Measurements from ENCODE around the gene AP3D1.

AP3D1 gene

DNA sequence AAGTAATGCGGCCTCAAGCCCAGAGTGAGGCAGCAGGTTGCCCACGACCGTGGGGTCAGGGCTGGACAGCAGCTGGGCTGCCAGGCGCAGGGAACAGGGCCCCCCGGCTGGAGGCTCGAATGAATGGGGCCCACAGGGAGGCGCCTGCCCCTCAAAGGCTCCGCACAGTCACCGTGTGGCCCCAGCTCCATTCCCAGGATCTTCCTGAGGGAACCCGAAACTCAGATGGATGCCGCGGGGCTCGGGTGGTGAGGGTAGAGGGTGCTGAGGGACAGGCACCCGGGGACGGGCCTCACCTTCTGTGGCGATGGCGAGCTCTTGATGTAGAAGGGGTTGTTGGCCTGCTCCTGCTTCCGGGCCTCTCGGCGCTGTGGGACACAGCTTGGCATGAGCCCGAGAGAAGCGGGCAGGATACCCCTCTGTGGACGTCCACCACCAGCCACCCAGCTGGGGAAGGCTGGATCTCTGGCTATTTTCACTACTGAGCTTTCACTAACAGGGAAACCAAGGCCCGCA lies 35.4 kb downstream of the AP3D1 start:
- in situ Hi-C loops (cut with MboI; ENCODE audit: low sequenced_read_pairs, unreplicated experiment): no loop called here
- no peak for DNase-seq (ENCODE audit: low spot score)
- TF ChIP-seq, protein P1, sequence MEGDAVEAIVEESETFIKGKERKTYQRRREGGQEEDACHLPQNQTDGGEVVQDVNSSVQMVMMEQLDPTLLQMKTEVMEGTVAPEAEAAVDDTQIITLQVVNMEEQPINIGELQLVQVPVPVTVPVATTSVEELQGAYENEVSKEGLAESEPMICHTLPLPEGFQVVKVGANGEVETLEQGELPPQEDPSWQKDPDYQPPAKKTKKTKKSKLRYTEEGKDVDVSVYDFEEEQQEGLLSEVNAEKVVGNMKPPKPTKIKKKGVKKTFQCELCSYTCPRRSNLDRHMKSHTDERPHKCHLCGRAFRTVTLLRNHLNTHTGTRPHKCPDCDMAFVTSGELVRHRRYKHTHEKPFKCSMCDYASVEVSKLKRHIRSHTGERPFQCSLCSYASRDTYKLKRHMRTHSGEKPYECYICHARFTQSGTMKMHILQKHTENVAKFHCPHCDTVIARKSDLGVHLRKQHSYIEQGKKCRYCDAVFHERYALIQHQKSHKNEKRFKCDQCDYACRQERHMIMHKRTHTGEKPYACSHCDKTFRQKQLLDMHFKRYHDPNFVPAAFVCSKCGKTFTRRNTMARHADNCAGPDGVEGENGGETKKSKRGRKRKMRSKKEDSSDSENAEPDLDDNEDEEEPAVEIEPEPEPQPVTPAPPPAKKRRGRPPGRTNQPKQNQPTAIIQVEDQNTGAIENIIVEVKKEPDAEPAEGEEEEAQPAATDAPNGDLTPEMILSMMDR (IDR thresholded peaks at IDR 0.05; ENCODE audit: borderline replicate concordance, control extremely low read depth, extremely low read depth, insufficient read depth, missing control alignments): no peak

DNA sequence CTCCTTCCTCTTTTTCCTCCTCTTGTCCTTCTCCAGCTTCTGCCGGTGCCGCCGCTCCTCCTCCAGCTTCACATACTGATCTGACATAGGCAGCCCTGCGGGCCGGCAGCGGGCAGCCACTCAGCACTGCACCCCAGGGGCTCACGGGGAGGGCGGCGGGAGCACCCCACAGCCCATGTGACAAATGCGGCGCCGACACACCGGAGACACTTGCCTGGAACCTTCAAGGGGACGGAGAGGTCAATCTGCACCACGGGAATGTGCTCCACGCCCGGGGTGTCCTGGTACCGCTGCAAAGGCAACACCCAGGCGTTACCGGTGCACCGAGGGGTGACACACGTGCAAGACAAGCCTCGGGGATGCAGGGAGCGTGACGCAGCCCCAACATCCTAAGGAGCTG lies 36.0 kb downstream of the AP3D1 start:
- TF ChIP-seq, protein P1 (IDR thresholded peaks at IDR 0.05; ENCODE audit: borderline replicate concordance, control extremely low read depth, extremely low read depth, insufficient read depth, missing control alignments): no peak
- in situ Hi-C loops (cut with MboI; ENCODE audit: low sequenced_read_pairs, unreplicated experiment): no loop called here
- DNase-seq (ENCODE audit: low spot score): no peak

DNA sequence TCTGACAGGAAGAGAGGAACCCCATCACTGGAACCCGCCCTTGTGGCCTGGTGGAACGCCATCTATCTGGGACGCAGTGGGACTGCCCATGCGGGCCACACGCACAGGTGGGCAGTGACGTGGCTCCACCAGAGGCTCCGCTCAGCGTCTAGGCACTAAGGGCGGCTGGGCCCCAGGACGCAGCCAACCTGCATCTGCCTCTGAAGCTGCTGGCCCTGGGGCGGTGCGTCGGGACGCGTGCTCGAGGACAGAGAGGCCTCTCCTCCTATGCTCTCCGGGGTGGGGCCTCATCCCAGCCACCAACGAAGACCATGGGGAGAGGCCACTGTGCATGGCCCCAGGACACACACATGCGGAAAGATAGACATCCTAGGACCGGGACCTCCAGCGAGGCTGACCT lies 36.5 kb downstream of the AP3D1 start:
- DNase-seq (ENCODE audit: low spot score): no peak
- TF ChIP-seq, protein P1 (IDR thresholded peaks at IDR 0.05; ENCODE audit: borderline replicate concordance, control extremely low read depth, extremely low read depth, insufficient read depth, missing control alignments): no peak
- in situ Hi-C loops (cut with MboI; ENCODE audit: low sequenced_read_pairs, unreplicated experiment): no loop called here

DNA sequence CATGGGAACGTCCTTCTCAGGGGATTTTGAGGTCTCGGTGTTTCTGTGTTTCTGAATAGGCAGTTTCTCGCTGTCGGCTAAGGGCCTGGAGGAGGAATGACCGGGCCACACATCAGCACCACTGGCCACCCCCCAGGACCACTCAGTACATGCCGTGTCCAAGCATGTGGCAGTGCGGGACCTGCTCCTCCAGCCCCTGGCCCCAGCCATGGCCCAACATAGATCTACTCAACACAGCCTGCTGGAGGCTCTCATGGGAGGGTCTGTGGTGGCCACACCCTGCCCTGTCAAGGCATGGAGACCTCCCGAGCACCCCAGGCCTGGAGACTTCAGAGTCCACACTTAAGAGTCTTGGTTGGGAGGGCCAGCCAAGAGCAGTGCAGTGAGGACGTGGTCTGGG lies 37.1 kb downstream of the AP3D1 start:
- in situ Hi-C loops (cut with MboI; ENCODE audit: low sequenced_read_pairs, unreplicated experiment): no loop called here
- TF ChIP-seq, protein P1 (IDR thresholded peaks at IDR 0.05; ENCODE audit: borderline replicate concordance, control extremely low read depth, extremely low read depth, insufficient read depth, missing control alignments): no peak
- no peak for DNase-seq (ENCODE audit: low spot score)

DNA sequence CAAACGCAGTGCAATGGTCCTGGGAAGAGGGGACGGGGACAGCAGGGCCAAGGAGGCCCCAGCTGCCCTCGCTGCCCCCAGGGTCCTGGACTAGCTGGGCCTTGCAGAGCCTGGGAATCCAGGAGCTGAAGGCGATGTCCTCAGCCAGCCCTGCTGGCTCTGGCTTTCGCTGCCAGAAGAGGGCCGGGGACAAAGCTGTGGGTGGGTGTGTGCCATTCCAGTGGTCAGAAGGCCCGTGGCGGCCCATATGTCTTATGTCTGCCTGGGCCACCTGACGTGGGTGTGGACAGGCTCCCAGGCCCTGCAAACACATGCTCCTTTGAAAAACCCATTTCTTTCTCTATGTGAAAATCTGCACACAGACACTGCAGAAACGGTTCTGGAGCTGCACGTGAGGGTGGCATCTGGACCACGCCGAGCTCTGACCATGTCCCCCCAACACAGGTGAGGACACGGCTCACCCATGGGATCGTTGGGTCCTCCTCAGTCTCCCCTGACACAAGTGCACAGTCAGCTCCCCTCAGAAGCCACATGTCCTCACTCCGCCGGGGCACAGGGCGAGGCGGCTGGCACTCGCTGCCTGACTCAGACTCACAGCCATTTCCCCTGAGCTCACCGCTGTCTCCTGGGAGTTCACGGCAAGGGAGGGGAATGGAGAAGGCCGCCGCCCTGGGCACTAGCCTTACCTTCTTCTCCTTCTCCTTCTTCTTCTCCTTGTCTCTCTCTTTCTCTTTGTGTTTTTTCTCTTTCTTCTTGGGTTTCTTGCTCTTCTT lies 37.7 kb downstream of the AP3D1 start:
- in situ Hi-C loops (cut with MboI; ENCODE audit: low sequenced_read_pairs, unreplicated experiment): no loop called here
- no peak for DNase-seq (ENCODE audit: low spot score)

DNA sequence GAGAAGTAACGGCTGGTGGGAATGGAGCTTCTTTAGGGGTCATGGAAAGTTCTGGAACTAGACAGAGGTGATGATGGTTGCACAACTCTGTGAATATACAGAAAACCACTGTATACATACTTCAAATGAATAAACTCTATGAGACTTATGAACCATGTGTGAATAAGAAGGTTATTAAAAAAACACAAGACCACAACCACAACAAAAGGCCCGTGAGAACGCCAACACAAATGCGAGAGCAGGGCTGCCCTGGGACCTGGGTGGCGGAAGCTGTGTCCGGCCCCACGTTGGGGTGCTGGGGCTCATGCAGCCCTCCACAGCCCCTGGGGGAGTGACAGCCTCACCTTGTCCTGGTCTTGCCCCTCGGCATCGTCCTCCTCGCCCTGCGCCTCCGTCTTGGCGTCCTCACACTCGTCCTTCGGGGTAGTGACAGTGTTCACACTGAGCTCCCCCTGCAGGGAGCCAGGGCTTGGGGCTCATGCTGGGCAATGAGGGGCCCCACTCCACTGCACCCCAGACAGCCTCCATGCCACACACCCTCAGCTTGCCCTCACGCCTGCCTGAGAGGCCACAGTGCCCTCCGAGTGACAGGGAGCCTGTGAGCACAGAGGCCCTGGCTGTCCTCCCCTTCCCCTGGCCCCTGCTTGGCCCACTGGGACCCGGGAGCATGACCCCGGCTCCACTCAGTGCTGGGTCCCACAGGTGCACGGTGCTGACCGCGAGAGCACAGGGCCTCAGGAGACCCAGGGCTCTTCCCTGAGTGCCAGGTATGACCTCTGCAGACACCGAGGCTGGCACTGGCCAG lies 38.6 kb downstream of the AP3D1 start:
- TF ChIP-seq, protein P1 (IDR thresholded peaks at IDR 0.05; ENCODE audit: borderline replicate concordance, control extremely low read depth, extremely low read depth, insufficient read depth, missing control alignments): no peak
- DNase-seq (ENCODE audit: low spot score): no peak
- in situ Hi-C loops (cut with MboI; ENCODE audit: low sequenced_read_pairs, unreplicated experiment): no loop called here

More for the DNA sequence above, 37.7 kb downstream of the AP3D1 start:
- TF ChIP-seq, protein P1 (IDR thresholded peaks at IDR 0.05; ENCODE audit: borderline replicate concordance, control extremely low read depth, extremely low read depth, insufficient read depth, missing control alignments): no peak

All from GM13976 (cell line).